ENCODE results near the gene STON2.

The STON2 gene

GRCh38 chr14:81331229-81332021 is 68.7 kb downstream of the STON2 start:
- no peak for DNase-seq

GRCh38 chr14:81330619-81331122 is 69.5 kb downstream of the STON2 start:
- no peak for DNase-seq

- no peak for DNase-seq
Measured at GRCh38 chr14:81329640-81330381, 70.3 kb downstream of the STON2 start.

GRCh38 chr14:81326451-81326850 is 73.7 kb downstream of the STON2 start:
- DNase-seq = no peak

- DNase-seq = no peak
Measured at GRCh38 chr14:81324011-81324410, 76.1 kb downstream of the STON2 start.

GRCh38 chr14:81323093-81323492 is 77.0 kb downstream of the STON2 start:
- no peak for DNase-seq

GRCh38 chr14:81319946-81320345 is 80.2 kb downstream of the STON2 start:
- DNase-seq = no peak

GRCh38 chr14:81319314-81319713 is 80.8 kb downstream of the STON2 start:
- DNase-seq = no peak

GRCh38 chr14:81315341-81315740 is 84.8 kb downstream of the STON2 start:
- no peak for DNase-seq

GRCh38 chr14:81314443-81315175 is 85.5 kb downstream of the STON2 start:
- DNase-seq = no peak

- no peak for DNase-seq
Measured at GRCh38 chr14:81313775-81314429, 86.2 kb downstream of the STON2 start.

- no peak for DNase-seq
Measured at GRCh38 chr14:81313200-81313599, 86.9 kb downstream of the STON2 start.

GRCh38 chr14:81312289-81312876 is 87.7 kb downstream of the STON2 start:
- DNase-seq = no peak

- DNase-seq = no peak
Measured at GRCh38 chr14:81311778-81312177, 88.3 kb downstream of the STON2 start.

- no peak for DNase-seq
Measured at GRCh38 chr14:81311141-81311540, 89.0 kb downstream of the STON2 start.

GRCh38 chr14:81310606-81311005 is 89.5 kb downstream of the STON2 start:
- no peak for DNase-seq

- no peak for DNase-seq
Measured at GRCh38 chr14:81309511-81309910, 90.6 kb downstream of the STON2 start.

- no peak for DNase-seq
Measured at GRCh38 chr14:81305743-81306142, 94.4 kb downstream of the STON2 start.

- DNase-seq = no peak
Measured at GRCh38 chr14:81305065-81305464, 95.1 kb downstream of the STON2 start.

GRCh38 chr14:81303258-81303935 is 96.7 kb downstream of the STON2 start:
- no peak for DNase-seq

GRCh38 chr14:81302638-81303037 is 97.5 kb downstream of the STON2 start:
- DNase-seq = no peak

GRCh38 chr14:81301813-81302212 is 98.3 kb downstream of the STON2 start:
- no peak for DNase-seq

All from fibroblast of skin of right biceps (primary cell).